Astrocyte (in vitro differentiated cells and primary cell): ENCODE measurements around the gene LITAF.

Experiments used
- EZH2 ChIP-seq: IDR thresholded peaks from 2 replicates; pipeline ENCODE4 v1.6.1; 2012; ENCODE audit warnings: mild to moderate bottlenecking, low read length, inconsistent platforms; ENCODE audit not compliant: insufficient read depth
- TF ChIP-seq, protein P1 (sequence below): IDR thresholded peaks from 2 replicates; pipeline ENCODE4 v1.5.1; 2011; ENCODE audit warnings: low read depth, mild to moderate bottlenecking, inconsistent platforms, low read length, moderate library complexity; ENCODE audit not compliant: insufficient read depth

DNA sequence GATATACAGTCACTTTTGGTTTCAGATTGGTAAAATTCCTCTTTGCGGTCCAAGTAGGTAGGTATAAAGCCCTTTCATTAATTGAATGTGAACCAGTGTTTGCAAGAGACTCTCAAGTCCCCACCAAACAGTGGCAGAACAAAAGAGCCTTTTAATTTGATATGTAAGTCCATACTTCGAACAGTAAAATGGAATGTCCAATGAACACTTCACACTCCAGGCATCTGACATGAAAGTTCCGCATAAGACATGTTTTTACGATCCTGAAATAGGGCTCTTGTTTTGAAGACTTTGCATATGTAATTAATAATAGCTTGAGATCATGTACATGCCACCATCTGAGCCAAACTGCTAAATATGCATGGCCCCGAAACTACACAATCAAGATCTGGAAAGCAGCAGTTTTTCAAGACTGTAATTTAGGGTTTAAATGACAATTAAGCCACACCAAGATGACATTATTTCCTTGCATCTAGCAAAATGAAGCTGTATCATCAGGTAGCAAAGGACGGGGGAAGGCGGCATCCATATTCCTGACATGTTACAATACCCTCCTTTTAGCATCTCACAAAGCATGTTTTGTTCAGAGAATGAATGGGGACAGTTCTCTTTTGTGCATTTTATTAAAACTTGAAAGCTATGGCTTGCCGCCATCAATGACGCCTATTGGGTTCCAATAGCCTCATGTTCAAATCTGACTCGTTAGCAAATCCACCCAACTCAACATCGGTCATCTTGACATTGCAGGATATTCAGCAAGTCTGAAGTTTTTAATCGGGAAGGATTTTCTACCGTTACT lies 39.4 kb downstream of the LITAF start:
- TF ChIP-seq, protein P1, sequence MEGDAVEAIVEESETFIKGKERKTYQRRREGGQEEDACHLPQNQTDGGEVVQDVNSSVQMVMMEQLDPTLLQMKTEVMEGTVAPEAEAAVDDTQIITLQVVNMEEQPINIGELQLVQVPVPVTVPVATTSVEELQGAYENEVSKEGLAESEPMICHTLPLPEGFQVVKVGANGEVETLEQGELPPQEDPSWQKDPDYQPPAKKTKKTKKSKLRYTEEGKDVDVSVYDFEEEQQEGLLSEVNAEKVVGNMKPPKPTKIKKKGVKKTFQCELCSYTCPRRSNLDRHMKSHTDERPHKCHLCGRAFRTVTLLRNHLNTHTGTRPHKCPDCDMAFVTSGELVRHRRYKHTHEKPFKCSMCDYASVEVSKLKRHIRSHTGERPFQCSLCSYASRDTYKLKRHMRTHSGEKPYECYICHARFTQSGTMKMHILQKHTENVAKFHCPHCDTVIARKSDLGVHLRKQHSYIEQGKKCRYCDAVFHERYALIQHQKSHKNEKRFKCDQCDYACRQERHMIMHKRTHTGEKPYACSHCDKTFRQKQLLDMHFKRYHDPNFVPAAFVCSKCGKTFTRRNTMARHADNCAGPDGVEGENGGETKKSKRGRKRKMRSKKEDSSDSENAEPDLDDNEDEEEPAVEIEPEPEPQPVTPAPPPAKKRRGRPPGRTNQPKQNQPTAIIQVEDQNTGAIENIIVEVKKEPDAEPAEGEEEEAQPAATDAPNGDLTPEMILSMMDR = no peak
- TF ChIP-seq EZH2 = no peak
